ENCODE measurements around the gene LSM10. TPM values are rescaled to one million over a fixed set of nuclear protein-coding genes. Genes with fewer than 3 reads are reported as not detected.

Gene LSM10
- total and polyA plus RNA-seq, 9 of the 15 experiments (the other 6 are each of a cell fraction or from before 2014, with no cell fraction given) = 13.2 to 146 (median 68.9) TPM

DNA sequence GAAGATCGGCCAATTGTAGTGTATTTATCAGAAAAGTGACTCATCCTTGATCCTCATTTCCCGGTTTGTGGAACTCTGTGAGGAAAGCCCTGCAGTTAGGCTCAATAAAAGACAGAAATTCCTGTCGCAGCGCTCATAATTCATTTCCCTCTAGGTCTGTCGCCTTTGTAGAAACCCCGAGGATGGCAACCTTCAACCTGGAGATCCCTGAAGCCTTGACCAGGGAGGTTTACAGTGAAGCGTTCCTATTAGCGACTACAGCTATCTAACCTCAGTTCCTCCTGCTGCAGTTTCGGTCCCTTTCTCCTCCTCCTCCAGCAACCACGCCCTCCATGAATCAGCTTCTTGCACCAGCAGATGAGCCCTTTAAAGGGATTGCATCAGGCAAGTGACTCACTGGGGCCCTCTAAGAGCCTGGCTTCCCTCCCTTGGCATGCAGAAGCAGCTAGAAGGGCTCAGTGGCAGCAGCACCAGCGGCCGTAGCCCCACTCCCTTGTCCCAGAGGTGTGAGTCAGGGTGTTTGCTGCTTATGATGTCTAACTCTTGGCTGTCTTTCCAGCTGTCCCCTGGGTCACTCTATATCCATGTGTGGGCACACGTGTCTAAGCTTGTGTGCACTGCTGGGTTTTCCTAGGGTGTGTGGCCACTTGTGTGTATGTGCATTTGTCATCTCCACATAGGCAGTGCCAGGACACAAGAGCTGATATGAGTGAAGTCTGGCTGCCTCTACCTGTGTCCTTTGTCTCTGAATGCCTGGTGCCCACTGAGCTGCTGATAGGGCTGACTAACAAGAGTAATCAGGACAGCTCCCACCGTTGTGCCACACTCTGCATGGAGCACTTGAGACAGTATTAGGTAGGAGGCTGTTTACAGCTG lies 11.2 kb downstream of the LSM10 start (continued):
- TF ChIP-seq SRSF3 (IDR thresholded peaks at IDR 0.05; ENCODE audit: insufficient read depth, low read length) (peak; percentile 82; the same call in 1 of the 2 replicates), ZNF77 (CRISPR knock-in tag; IDR thresholded peaks at IDR 0.05) (no peak), FOXK2 (conservative IDR thresholded peaks at IDR 0.05 in 1 of 2, IDR thresholded peaks at IDR 0.05 in 1 of 2; ENCODE audit: low read depth in 2 of 2) (peak; percentile 38 to 72; a peak in 3 of 4 replicates), RBBP5 (IDR thresholded peaks at IDR 0.05; ENCODE audit: borderline replicate concordance, insufficient read depth, low read length, poor library complexity, severe bottlenecking) (peak; percentile 68), ZNF740 (CRISPR knock-in tag; IDR thresholded peaks at IDR 0.05) (no peak), ZNF740 (tag; IDR thresholded peaks at IDR 0.05) (peak in 1 of 2 experiments; percentile 88; a peak in 2 of 4 replicates), ZNF586 (CRISPR knock-in tag; conservative IDR thresholded peaks at IDR 0.05) (peak; percentile 69), U2AF2 (optimal IDR thresholded peaks at IDR 0.05; ENCODE audit: low read depth, low read length) (no peak), MCM5 (IDR thresholded peaks at IDR 0.05; ENCODE audit: low read depth) (no peak), CHD2 (IDR thresholded peaks at IDR 0.05; ENCODE audit: low read depth, low read length) (no peak), PHF8 (IDR thresholded peaks at IDR 0.05; ENCODE audit: borderline replicate concordance, low read length) (peak; percentile 74; the same call in 1 of the 2 replicates), ZNF57 (CRISPR knock-in tag; IDR thresholded peaks at IDR 0.05) (0 out of 2 replicates have a peak, but pooled peaks have one; percentile 36), IRF2 (CRISPR knock-in tag; IDR thresholded peaks at IDR 0.05) (no peak), E4F1 (CRISPR knock-in tag; IDR thresholded peaks at IDR 0.05; ENCODE audit: borderline replicate concordance) (no peak), SP1 (CRISPR knock-in tag; IDR thresholded peaks at IDR 0.05) (peak; percentile 95), ZNF695 (CRISPR knock-in tag; IDR thresholded peaks at IDR 0.05) (no peak), ARID1B (IDR thresholded peaks at IDR 0.05) (peak; percentile 94), CHD1 (IDR thresholded peaks at IDR 0.05; ENCODE audit: low read length) (peak; percentile 98)
- TF ChIP-seq, protein P1, sequence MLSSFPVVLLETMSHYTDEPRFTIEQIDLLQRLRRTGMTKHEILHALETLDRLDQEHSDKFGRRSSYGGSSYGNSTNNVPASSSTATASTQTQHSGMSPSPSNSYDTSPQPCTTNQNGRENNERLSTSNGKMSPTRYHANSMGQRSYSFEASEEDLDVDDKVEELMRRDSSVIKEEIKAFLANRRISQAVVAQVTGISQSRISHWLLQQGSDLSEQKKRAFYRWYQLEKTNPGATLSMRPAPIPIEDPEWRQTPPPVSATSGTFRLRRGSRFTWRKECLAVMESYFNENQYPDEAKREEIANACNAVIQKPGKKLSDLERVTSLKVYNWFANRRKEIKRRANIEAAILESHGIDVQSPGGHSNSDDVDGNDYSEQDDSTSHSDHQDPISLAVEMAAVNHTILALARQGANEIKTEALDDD (IDR thresholded peaks at IDR 0.05) = 0 out of 2 replicates have a peak, but pooled peaks have one; percentile 35
- TF ChIP-seq, protein P2, sequence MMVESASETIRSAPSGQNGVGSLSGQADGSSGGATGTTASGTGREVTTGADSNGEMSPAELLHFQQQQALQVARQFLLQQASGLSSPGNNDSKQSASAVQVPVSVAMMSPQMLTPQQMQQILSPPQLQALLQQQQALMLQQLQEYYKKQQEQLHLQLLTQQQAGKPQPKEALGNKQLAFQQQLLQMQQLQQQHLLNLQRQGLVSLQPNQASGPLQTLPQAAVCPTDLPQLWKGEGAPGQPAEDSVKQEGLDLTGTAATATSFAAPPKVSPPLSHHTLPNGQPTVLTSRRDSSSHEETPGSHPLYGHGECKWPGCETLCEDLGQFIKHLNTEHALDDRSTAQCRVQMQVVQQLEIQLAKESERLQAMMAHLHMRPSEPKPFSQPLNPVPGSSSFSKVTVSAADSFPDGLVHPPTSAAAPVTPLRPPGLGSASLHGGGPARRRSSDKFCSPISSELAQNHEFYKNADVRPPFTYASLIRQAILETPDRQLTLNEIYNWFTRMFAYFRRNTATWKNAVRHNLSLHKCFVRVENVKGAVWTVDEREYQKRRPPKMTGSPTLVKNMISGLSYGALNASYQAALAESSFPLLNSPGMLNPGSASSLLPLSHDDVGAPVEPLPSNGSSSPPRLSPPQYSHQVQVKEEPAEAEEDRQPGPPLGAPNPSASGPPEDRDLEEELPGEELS (CRISPR knock-in tag; IDR thresholded peaks at IDR 0.05; ENCODE audit: borderline replicate concordance) = no peak; the same call in 1 of the 2 replicates

Measured in K562 (cell line).